ENCODE measurements around the gene ADAP1.

GRCh38 chr7:979886-980571 is 25.5 kb upstream of the ADAP1 start:
- TF ChIP-seq POLR2A (IDR thresholded peaks at IDR 0.05) (no peak), CTCF (IDR thresholded peaks at IDR 0.05) (no peak)
